ENCODE results near the gene RAD54L. TPM values are rescaled to one million over a fixed set of nuclear protein-coding genes. Genes with fewer than 3 reads are reported as not detected.

RAD54L gene
- total and polyA plus RNA-seq, 2 donors (not counting 1 experiment from before 2014, with no cell fraction given): 0.57 to 1.1 TPM

DNA sequence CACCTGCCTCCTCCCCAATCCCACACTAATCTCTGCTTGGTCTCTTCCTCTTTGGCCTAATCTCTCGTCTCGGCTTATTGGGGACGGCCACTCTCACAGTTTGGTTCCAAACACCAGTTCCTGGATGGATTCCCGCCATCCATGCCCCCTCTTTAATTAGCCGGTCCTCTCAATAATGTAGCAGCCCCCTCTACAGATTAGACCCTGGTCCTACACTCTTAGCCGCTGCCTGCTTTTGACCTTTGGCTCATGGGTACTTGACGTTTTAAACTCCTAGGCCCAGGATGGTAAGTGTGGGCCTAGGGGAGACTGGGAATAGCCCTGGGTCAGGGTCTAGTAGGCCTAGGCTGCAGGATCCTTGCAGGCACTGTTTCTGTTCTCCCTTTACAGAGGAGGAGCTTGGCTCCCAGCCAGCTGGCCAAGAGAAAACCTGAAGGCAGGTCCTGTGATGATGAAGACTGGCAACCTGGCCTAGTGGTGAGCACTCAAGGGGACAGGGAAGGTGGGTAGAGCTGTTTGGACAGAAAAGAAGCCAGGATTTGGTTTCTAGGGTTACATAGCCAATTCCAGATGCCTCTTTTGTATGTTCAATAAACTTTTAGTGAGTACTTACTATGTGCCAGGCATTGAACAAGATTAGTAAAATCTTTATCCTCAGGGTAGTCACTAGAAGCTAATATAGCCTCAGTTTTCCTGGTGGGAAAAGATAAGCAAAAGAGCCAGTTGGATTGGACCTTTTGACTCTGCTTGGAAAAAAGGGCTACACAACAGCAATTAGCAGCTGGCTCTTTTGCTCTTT, 758 bp downstream of the RAD54L start:
- WGBS (ENCODE audit: insufficient coverage): 7% methylated on average over 6 of the region's 7 CpGs
- H3K79me2 ChIP-seq (ENCODE audit: control insufficient read depth, insufficient read depth, low read length): no peaks in the 10 kb centered on the region
- peak overlapping the region in 3 of 5 experiments; percentile 70 to 72 (median 71) for H3K4me3 ChIP-seq (ENCODE audit: control extremely low read depth in 1 of 5, extremely low read depth in 1 of 5, insufficient read depth in 1 of 5, low read depth in 2 of 5, low read length in 4 of 5)
- TF ChIP-seq, protein P1, sequence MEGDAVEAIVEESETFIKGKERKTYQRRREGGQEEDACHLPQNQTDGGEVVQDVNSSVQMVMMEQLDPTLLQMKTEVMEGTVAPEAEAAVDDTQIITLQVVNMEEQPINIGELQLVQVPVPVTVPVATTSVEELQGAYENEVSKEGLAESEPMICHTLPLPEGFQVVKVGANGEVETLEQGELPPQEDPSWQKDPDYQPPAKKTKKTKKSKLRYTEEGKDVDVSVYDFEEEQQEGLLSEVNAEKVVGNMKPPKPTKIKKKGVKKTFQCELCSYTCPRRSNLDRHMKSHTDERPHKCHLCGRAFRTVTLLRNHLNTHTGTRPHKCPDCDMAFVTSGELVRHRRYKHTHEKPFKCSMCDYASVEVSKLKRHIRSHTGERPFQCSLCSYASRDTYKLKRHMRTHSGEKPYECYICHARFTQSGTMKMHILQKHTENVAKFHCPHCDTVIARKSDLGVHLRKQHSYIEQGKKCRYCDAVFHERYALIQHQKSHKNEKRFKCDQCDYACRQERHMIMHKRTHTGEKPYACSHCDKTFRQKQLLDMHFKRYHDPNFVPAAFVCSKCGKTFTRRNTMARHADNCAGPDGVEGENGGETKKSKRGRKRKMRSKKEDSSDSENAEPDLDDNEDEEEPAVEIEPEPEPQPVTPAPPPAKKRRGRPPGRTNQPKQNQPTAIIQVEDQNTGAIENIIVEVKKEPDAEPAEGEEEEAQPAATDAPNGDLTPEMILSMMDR (IDR thresholded peaks at IDR 0.05): no peak
- TF ChIP-seq EZH2 (IDR thresholded peaks at IDR 0.05; ENCODE audit: borderline replicate concordance, insufficient read depth, low read depth, low read length, poor library complexity, severe bottlenecking): no peak
- peak overlapping the region; percentile 93 for H3K4me2 ChIP-seq (replicated peaks; ENCODE audit: low read depth, low read length, poor library complexity, severe bottlenecking)
- CTCF ChIA-PET: interaction anchor here (5.5 kb wide), 1 partner anchor 100 kb away, joined by 77 read pairs; no protein-coding TSS in a partner anchor
- H3K4me3 Mint-ChIP-seq: peak overlapping the region; percentile 98
- no peaks in the 10 kb centered on the region for H3K9me3 ChIP-seq (ENCODE audit: control extremely low read depth in 1 of 3, control insufficient read depth in 2 of 3, insufficient read depth in 1 of 3, low read length in 2 of 3)
- peak; percentile 40 for DNase-seq
- peak overlapping the region; percentile 70 for H3K9ac ChIP-seq (ENCODE audit: low read length)
- H3K27ac ChIP-seq (ENCODE audit: low read length in 2 of 2): peak overlapping the region in 1 of 2 donors; percentile 52
- H3K4me1 Mint-ChIP-seq: peaks cover 16% of the 10 kb centered on the region
- H3K27ac Mint-ChIP-seq: peak overlapping the region; percentile 34
- no peaks in the 10 kb centered on the region for H3K27me3 Mint-ChIP-seq
- no peaks in the 10 kb centered on the region for H3K27me3 ChIP-seq (replicated peaks in 1 of 4; ENCODE audit: control extremely low read depth in 1 of 4, control insufficient read depth in 3 of 4, insufficient read depth in 4 of 4, low read length in 3 of 4)
- no peaks in the 10 kb centered on the region for H3K36me3 ChIP-seq (replicated peaks in 1 of 2; ENCODE audit: control extremely low read depth in 1 of 2, control insufficient read depth in 1 of 2, extremely low read depth in 1 of 2, insufficient read depth in 2 of 2, low read length in 1 of 2)
- POLR2A ChIA-PET: no interaction called here
- peaks cover 12 to 17% of the 10 kb centered on the region in 2 donors for H3K4me1 ChIP-seq (ENCODE audit: control insufficient read depth in 2 of 2, insufficient read depth in 2 of 2, low read length in 2 of 2)
- no peaks in the 10 kb centered on the region for H3K9me3 Mint-ChIP-seq (ENCODE audit: insufficient read depth)
- no peaks in the 10 kb centered on the region for H4K20me1 ChIP-seq (ENCODE audit: control insufficient read depth, insufficient read depth, low read length, poor library complexity, severe bottlenecking)
- peak overlapping the region; percentile 84 for H2AFZ ChIP-seq (ENCODE audit: insufficient read depth, low read depth, low read length, poor library complexity, severe bottlenecking)
- intact Hi-C loops (cut with micrococcal nuclease): loop anchor here (5.0 kb wide), 1 partner anchor 469 kb away; the partner anchor contains the start of gene EFCAB14
- no peak for ATAC-seq (ENCODE audit: low read depth)

- no peaks in the 10 kb centered on the region for H4K20me1 ChIP-seq (ENCODE audit: control insufficient read depth, insufficient read depth, low read length, poor library complexity, severe bottlenecking)
- Mint-ChIP-seq H3K27me3 (no peaks in the 10 kb centered on the region), H3K4me3 (no peak overlapping the region), H3K27ac (no peak overlapping the region), H3K9me3 (ENCODE audit: insufficient read depth) (no peaks in the 10 kb centered on the region), H3K4me1 (no peaks in the 10 kb centered on the region)
- H3K4me3 ChIP-seq (ENCODE audit: control extremely low read depth in 1 of 5, extremely low read depth in 1 of 5, insufficient read depth in 1 of 5, low read depth in 2 of 5, low read length in 4 of 5): no peak overlapping the region
- H3K4me1 ChIP-seq (ENCODE audit: control insufficient read depth in 2 of 2, insufficient read depth in 2 of 2, low read length in 2 of 2): no peaks in the 10 kb centered on the region
- intact Hi-C loops (cut with micrococcal nuclease): no loop called here
- no peaks in the 10 kb centered on the region for H3K36me3 ChIP-seq (replicated peaks in 1 of 2; ENCODE audit: control extremely low read depth in 1 of 2, control insufficient read depth in 1 of 2, extremely low read depth in 1 of 2, insufficient read depth in 2 of 2, low read length in 1 of 2)
- TF ChIP-seq, protein P1 (IDR thresholded peaks at IDR 0.05): no peak
- TF ChIP-seq EZH2 (IDR thresholded peaks at IDR 0.05; ENCODE audit: borderline replicate concordance, insufficient read depth, low read depth, low read length, poor library complexity, severe bottlenecking): no peak
- POLR2A ChIA-PET: no interaction called here
- 97% methylated on average over 5 of the region's 5 CpGs for WGBS (ENCODE audit: insufficient coverage)
- H3K79me2 ChIP-seq (ENCODE audit: control insufficient read depth, insufficient read depth, low read length): no peaks in the 10 kb centered on the region
- no peak for ATAC-seq (ENCODE audit: low read depth)
- H3K9me3 ChIP-seq (ENCODE audit: control extremely low read depth in 1 of 3, control insufficient read depth in 2 of 3, insufficient read depth in 1 of 3, low read length in 2 of 3): no peaks in the 10 kb centered on the region
- H2AFZ ChIP-seq (ENCODE audit: insufficient read depth, low read depth, low read length, poor library complexity, severe bottlenecking): no peak overlapping the region
- H3K9ac ChIP-seq (ENCODE audit: low read length): no peak overlapping the region
- no peak overlapping the region for H3K4me2 ChIP-seq (replicated peaks; ENCODE audit: low read depth, low read length, poor library complexity, severe bottlenecking)
- no peak for DNase-seq
- H3K27ac ChIP-seq (ENCODE audit: low read length in 2 of 2): no peak overlapping the region
- CTCF ChIA-PET: interaction anchor here (1.8 kb wide), 1 partner anchor 10 kb away, joined by 10 read pairs; no protein-coding TSS in a partner anchor
- no peaks in the 10 kb centered on the region for H3K27me3 ChIP-seq (replicated peaks in 1 of 4; ENCODE audit: control extremely low read depth in 1 of 4, control insufficient read depth in 3 of 4, insufficient read depth in 4 of 4, low read length in 3 of 4)
Measured at GRCh38 chr1:46254668-46255067, 7.1 kb downstream of the RAD54L start.

Measured in B cell (primary cell).